HG03378 (cell line): ENCODE measurements around the gene PITX3.

Experiments used
- ATAC-seq: cut with Tn5 transposase; IDR thresholded peaks from one replicate; pipeline ENCODE4 v1.9.1; 2021; ENCODE audit warnings: mild to moderate bottlenecking, moderate library complexity; ENCODE audit not compliant: unreplicated experiment

Gene PITX3

DNA sequence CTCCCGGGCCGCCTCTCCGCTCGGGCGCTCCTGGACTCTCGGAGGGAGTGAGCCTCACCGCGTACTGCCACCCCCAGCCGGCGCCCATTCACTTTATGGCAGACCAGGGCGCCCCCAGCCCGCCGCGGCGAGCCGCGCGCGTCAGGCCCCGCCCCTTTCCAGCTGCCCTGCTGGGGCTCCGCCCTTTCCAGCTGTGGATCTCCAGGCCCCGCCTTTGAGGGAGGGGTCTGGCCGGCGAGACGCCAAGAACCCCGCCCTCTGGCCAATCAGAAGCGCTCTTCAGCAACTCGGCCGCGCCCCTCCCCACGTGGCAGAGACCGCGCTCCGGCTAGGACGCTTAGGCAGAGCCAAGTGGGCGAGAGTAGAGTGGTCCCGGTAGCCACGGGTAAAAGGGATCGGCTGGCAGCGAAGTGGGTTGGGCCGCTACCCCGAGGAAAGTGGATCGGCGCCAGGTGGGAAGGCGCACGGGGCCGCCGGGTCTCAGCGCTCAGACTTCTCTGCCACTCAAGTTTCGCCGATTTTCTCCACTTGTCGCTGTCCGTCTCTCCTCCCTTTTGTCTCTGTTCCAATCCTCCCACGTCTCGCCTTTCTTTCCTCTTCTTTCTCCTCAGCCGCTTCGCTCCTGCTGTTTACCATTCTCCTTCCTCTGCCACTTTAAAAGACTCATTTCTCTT lies at the start of gene PITX3:
TSS of gene PITX3 (minus strand) at position 69 of the 674 bp plus-strand sequence. CDS start 9,432 bp downstream, outside the sequence.
- no peak for ATAC-seq

DNA sequence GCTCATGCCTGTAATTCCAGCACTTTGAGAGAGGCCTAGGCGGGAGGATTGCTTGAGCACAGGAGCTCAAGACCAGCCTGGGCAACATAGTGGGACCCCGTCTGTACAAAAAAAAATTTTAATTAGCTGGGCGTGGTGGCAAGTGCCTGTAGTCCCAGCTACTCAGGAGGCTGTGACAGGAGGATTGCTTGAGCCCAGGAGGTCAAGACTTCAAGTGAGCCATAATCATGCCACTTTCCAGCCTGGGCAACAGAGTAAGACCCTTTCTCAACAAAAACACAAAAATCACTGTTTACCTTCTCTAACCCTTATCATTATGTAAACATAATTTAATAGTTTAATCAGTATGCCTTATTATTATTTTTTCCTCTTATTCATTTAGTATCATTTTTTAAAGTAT lies 48.5 kb upstream of the PITX3 start:
- ATAC-seq = no peak

DNA sequence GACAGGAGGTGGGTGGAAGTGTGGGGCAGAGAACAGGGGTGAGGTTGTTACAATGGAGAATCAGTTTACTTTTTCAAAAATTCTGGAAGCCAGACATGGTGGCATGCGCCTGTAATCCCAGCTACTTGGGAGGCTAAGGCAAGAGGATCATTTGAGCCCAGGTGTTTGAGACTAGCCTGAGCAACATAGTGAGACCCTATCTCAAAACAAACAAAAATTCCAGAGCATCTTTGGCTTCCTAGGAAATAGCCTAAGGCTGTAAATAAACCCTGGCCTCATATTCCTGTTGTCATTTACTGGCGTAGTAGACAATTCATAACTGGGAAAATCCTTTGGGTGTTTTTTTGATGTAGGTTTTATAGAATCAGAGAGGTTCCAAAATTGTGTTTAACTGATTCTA lies 48.0 kb upstream of the PITX3 start:
- ATAC-seq = no peak

DNA sequence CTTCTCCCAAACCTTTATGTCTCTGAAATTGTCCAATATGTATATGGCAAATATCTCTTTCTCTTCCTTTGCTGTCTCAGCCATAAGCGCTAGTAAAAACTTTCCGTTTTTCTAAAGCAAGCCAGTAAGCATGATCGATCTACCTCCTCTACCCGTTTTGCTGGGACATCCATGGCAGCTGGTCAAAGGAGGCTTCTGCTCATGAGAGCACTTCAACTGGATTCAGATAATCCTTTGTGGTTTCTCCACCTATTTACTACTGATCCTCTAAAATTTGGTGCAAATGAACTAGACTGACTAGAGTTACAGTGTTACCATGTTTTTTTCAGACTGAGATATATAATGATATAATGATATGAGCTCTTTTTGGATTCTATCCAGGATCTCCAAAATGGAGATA lies 46.7 kb upstream of the PITX3 start:
- no peak for ATAC-seq

DNA sequence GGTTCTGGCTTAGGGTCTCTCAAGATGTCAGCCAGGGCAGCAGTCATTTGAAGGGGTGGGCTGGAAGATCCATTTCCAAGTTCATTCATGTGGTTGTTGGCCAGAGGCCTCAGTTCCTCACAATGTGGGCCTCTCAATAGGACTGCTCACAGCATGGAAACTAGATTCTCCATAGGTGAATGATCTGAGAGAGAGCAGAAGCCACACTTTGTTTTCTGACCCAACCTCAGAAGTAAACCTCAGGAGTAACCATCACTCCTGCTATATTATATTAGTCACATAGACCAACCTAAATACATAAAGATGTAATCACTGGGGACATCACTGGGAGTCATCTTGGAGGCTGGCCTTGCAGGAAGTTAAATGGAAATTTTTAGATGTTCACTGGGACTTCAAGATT lies 46.2 kb upstream of the PITX3 start:
- ATAC-seq = no peak

DNA sequence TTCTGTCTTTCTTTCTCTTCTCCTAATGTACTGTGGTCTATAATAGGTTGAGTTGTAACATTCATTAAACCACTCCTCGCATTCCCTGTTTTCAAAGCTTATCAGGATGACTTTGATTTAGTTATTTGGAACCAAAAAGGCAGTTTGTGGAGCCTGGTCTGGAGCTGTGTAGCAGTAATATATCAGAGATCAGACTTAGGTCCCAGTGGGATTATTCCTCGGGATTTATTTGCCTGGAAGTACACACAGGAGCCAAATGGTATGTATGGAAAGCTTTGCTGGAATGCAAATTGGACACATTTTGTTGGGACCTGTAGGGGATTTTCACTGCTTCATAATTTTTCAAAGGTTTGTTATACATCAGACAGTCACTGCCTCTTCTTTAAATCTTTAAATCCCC lies 44.9 kb upstream of the PITX3 start:
- no peak for ATAC-seq

DNA sequence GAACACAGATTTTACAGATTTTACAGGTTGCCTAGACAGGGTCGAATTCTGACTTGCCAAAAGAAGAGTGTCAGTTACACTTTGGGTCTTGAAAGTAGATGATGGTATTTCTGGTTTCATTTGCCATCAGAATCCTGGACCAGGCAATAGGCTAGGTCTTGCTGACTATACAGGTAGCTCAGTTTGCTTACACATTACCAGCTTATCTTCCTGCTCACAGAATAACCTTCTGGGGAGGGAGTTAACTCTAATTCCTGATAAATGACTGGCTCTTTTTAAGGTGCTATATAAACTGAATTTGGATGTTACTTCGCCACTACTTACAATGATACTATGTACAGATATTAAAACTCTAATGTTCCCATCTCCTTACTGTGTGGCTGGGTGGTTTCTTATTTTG lies 43.8 kb upstream of the PITX3 start:
- ATAC-seq = no peak

DNA sequence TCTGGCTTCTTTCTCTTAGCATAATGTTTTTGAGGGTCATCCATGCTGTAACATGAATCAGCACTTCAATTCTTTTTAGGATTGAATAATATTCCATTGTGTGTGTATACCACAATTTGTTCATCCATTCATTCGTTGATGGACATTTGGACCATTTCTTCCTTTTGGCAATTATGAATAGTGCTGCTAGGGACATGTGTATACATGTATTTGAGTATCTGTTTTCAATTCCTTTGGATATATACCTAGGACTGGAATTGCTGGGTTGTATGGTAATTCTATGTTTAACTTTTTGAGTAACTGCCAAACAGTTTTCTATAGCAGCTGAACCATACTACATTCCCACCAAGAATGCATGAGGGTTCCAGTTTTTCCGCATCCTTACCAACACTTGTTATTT lies 43.2 kb upstream of the PITX3 start:
- ATAC-seq = no peak

DNA sequence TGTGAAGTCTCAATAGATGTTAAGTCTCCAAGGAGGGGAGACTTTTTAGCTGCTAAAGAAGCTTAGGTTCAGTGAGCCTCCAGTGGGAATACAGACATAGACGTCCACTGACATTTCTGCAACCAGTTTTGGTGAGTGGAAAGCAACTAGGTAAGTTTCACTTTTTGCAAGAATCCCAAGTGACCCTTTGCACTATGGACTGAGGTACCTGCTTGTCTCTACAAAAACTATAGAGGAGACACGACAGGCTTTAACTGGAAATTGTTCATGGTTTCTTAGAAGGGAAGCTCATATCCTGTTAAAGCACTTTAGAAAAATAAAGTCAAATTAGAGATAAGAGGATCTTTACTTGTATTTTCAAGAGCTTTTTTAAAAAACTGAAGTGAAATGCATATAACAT lies 42.6 kb upstream of the PITX3 start:
- no peak for ATAC-seq

DNA sequence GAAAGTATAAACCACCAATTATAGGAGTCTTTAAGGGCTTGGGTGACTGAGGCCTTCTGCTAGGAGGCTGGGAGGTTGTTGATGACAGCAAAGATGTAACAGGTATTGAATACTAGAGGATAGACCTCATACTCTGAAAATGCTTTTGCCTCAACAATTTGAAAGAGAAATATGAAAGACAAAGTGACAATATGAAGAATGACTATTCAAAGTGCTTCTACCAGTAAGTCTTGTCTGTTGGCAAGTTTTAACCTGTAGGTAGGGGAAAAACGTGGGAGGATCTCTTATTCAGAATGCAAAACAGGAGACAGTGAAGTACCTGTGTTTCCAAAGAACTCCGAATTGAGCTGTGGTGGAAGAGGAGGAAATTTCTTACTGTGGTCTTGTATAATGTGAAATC lies 42.2 kb upstream of the PITX3 start:
- no peak for ATAC-seq

DNA sequence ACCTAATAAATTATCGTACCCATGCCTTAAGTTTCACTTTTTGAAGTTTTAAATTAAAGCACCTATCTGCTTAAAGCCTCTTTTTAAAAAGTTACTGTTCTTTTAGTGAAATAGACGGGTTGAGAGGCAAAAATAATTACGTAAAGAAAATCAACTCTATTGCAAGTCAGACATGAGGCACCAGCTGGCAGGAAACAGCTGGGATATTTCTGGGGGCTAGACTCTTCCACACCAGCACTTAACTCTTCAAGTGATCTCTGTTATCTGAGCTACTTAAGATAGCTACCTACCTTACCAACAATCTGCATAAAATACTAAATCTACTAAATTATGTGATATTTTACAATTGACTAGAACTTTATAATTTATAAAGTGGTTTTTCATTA lies 39.8 kb upstream of the PITX3 start:
- no peak for ATAC-seq

DNA sequence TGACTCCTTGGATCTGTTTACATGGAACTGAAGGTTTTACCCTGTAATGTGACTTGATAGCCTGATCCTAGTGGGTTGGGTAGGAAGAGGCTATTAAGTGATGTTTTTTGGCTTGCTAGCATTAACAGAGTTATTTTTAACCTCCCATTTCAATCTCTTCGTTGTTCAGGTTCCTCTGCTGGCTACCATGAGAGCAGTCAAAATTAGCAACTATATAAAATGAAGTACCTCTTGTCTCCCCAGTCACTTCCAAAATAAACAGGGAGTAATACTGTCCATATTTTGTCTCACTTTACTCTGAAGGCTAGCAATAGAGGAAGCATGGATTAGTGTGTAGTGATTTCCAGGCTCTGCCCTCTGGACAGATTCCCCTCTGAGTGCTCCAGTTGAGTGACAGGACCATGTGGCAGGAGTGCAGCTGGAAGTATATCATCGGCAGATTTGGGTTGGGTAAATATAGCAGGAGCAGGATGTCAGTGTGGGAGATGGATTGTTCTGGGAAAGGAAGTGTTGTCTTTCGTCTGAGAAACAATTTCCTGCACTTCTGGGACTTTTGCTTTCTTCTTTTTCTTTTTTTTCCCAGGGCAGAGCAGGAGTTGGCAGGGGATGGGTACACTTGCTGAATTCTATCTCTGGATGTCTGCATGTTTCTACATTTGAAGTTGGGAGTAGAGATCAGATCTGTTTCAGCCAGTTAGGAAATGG lies 39.2 kb upstream of the PITX3 start:
- no peak for ATAC-seq

DNA sequence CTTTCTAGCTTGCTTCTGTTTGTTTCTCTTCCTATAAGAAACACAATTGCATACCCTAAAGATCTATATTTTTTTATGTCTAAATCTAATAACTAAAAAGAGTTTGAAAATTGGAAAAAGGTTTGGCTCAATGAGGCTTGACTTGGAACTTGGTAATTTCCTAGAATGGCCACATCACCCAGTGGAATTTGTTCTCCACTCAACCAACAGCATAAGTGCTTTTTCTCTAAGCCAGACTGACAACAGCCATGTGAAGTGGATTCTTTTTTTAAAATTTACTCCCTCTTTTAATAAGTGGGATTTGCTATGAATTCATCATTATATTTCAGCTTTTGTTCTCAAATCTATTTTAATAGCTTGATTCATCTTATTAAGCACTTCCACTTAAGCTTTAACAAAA lies 37.8 kb upstream of the PITX3 start:
- ATAC-seq = no peak

DNA sequence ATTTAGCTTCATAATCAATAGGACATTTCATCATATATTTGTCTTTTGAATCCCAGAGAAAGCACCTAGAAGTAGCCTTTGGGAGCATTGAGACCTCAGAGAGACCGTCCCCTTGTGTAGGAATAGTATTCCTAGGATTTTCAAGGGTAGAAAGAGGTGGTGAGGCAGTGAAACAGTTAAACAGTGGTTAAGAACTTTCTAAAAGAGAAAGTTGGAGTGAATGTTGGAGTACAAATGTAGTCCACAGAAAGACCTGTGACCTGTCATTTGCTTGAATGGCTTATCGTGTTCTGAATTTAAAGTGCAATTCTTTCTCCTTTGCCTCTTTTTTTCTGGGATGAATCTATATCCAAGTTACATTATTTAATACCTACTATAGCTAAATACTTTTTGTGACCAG lies 34.0 kb upstream of the PITX3 start:
- ATAC-seq = no peak

DNA sequence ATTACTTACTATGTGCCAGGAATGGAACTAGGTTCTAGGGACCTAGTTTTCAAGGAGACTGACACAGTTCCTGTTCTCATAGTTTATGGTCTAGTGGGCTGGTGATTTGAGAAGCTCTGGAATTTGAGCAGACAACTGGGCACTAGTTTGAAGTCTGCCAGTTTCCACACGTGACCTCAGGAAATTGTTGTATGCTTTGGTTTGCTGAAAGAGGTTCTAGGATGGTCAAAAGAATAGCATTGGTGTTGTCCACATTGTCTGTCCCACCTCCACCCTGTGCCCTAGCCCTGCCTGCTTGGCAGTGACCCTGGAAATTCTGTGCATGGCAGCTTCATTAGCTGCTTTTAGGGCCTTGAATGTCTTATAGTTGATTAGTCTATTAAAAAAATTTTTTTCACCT lies 32.8 kb upstream of the PITX3 start:
- no peak for ATAC-seq

DNA sequence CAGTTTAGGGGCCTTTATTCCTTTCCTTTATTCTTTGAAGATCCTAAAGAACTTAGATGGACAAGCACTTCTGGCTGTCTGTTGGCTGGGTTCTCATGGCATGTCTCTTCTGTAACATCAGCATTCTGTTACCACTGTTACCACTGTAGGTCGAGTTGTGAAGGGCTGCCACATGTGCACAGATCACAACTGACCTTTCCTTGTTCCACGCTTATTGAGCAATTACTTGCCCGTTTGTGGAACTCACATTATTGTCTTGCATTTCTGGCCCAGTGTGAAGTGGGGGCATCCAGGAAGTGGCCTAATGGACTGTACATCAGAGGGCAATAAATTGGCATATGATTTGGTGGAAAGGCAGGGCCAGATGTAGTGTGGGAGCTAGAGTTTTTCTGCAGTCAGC lies 27.7 kb upstream of the PITX3 start:
- no peak for ATAC-seq

DNA sequence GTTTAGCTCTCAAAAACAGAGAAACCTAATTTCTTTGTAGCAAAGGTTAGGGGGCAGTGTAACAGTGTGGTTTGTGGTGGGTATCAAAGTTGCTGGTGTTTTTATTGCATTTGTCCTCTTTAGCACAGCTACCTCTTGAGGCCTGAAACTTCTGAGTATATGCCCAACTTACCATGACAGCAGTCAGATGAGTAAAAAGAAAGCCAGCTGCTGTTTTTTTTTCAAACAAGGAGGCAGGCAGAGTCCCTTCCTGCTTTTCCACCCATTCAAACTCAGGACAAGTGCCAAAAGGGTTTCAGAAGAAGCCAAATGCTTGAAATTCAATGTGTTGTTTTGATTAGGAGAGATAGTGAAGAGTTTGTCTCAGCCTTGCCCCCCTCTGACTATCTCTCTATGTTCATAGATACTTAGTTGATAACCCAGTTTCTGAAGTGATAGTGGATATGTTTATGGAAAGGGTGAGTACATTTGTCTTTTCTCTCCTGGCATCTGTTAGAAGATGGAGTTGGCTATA lies 27.1 kb upstream of the PITX3 start:
- no peak for ATAC-seq

DNA sequence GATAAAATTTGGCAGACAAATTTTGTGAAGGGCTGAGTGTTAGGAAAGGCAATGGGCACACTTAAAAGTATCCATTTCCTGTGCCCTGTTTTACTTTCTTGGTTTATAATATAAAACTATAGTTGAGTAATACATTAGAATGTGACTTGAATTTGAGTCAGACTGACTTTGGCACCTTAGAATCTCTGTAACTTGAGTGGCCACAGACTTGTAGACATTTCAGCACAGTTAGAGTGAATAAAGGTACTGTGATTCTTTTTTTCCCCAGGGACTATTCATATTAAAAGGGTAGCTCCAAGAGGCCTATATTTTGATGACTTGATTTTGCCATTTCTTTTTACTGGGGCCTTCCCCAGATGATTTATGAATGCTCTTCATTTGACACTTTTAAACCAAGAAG lies 26.4 kb upstream of the PITX3 start:
- ATAC-seq = no peak

DNA sequence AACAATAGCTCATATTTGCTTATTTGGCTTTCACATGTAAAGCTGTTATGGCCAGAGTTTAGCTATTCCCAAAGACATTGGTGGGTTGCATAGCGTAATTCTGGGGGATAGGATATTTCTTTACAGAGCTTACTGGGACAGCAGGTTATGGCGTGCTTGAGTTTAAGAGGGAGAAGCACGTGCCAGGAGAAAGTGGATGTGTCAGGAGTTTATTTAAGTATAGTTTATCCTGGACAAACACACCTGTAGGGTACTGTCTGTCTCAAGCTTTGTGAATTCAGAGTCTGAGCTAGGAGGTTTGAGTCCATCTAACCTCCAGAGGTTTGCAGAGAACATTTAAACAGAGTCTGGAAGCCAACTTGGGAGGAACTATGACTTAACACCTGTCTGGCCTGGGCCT lies 25.4 kb upstream of the PITX3 start:
- no peak for ATAC-seq

DNA sequence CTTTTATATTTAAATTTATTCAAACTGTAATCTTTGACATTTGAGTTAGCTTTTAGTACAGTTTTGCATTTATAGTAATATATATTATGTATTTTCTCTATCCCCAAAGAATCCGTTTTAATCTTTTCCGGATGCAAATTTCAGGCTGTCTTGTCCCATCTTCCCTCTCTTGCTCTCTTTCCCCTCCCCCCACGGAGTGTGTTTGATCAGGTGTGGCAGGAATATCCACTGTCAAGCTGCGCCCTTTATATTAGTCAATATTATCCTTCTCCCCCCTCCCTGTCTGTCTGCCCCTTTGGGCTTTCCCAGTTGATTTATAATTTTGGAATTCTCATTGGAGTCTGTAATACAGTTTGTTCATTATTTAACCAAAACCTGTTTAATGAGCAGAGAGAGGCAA lies 23.1 kb upstream of the PITX3 start:
- no peak for ATAC-seq

DNA sequence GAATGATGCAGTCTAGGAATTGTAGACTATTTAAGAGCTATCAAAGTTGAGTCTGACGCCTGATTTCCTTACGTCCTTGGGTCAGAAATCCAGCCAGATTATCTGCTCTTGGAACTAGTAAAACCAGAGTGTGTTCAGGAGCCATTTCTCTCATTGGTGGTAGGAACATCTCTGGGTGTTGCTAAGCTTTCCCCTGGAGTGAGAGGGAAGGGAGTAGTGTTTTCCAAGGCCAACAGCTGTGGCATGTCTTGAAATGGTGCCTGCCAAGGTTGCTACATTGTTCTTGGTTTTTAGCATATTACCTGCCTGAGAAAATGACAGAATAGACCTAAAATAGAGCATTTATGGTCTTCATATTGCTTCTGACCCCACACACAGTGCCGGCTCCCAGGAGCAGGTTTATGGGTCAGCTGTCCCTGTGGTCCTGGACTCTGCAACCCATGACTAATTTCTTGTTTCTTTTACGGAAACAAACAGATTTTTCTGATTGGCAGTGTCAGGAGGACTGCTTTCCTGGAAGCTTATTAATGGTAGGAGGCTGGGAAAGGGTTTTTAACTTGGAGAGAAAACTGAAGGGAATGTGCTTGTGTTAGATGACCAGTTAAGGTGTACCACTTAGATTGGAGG lies 21.5 kb upstream of the PITX3 start:
- ATAC-seq = no peak

DNA sequence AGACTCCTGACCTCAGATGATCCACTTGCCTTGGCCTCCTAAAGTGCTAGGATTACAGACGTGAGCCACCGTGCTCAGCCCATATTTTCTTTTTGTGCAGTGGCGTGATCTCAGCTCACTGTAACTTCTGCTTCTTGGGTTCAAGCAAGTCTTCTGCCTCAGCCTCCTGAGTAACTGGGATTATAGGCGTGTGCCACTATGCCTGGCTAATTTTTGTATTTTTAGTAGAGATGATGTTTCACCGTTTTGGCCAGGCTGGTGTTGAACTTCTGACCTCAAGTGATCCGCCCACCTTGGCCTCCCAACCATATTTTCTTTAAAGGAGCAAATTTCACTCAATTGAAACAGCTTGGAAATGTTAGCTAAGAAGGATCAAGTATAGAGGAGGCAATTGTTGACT lies 20.5 kb upstream of the PITX3 start:
- no peak for ATAC-seq
